NB4 (cell line): ENCODE results near the gene UNC45A.

Source experiments
- POLR2A ChIP-seq: IDR thresholded peaks from 2 replicates; pipeline ENCODE4 v1.6.1; 2011; ENCODE audit warnings: mild to moderate bottlenecking; ENCODE audit not compliant: insufficient read length; ENCODE audit errors: extremely low read depth
- TF ChIP-seq, protein P1 (sequence below): IDR thresholded peaks from one replicate; pipeline ENCODE4 v1.5.1; 2012; ENCODE audit warnings: low read depth, low read length

DNA sequence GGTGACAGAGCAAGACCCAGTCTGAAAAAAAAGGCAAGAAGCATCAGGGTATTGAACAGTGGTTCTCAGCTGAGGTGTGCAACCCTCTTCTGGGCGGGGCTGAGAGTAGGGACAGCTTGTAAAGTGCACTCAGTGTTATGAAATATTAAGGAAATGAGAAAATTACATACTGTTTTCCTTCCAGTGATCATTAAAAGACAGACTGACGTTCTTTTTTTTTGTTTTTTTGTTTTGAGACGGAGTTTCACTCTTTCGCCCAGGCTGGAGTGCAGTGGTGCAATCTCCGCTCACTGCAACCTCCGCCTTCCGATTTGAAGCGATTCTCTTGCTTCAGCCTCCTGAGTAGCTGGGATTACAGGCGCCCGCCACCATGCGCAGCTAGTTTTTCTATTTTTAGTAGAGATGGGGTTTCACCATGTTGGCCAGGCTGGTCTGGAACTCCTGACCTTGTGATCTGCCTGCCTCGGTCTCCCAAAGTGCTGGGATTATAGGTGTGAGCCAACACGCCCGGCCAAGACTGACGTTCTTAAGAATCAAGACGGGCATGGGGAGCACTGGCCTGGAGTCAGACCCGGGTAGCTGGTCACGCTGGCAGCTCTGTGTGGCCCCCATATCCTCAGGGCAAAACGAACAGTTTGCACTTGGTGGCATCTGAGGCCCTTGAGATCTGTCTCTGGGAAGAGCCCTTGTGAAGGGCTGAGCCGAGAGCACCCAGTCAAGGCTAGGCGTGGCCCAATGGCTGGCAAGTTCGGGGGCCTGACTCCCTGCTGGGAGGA, 20.6 kb upstream of the UNC45A start:
- TF ChIP-seq, protein P1, sequence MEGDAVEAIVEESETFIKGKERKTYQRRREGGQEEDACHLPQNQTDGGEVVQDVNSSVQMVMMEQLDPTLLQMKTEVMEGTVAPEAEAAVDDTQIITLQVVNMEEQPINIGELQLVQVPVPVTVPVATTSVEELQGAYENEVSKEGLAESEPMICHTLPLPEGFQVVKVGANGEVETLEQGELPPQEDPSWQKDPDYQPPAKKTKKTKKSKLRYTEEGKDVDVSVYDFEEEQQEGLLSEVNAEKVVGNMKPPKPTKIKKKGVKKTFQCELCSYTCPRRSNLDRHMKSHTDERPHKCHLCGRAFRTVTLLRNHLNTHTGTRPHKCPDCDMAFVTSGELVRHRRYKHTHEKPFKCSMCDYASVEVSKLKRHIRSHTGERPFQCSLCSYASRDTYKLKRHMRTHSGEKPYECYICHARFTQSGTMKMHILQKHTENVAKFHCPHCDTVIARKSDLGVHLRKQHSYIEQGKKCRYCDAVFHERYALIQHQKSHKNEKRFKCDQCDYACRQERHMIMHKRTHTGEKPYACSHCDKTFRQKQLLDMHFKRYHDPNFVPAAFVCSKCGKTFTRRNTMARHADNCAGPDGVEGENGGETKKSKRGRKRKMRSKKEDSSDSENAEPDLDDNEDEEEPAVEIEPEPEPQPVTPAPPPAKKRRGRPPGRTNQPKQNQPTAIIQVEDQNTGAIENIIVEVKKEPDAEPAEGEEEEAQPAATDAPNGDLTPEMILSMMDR = no peak
- no peak for TF ChIP-seq POLR2A
